Neuronal stem cell (in vitro differentiated cells): ENCODE data around the gene SPOCK1.

Experiments
- DNase-seq: peaks from one replicate; pipeline ENCODE4 v3.0.0-alpha.2; 2013; ENCODE audit warnings: low spot score
- H2AFZ ChIP-seq: one replicate; pipeline ENCODE4 v1.6.1; 2013; ENCODE audit warnings: mild to moderate bottlenecking, low read length, inconsistent platforms
- H2AK5ac ChIP-seq: 2 replicates; pipeline ENCODE4 v1.6.1; 2013; ENCODE audit warnings: low read depth, mild to moderate bottlenecking, inconsistent platforms, low read length, moderate library complexity, mixed read lengths
- H2BK120ac ChIP-seq: 2 replicates; pipeline ENCODE4 v1.6.1; 2013; ENCODE audit warnings: low read depth, mild to moderate bottlenecking, inconsistent platforms, low read length, moderate library complexity, mixed read lengths
- H2BK12ac ChIP-seq: one replicate; pipeline ENCODE4 v1.6.1; 2013; ENCODE audit warnings: low read length, inconsistent platforms
- H2BK15ac ChIP-seq: 2 replicates; pipeline ENCODE4 v1.6.1; 2013; ENCODE audit warnings: mild to moderate bottlenecking, low read length, inconsistent platforms, mixed read lengths
- H2BK5ac ChIP-seq: one replicate; pipeline ENCODE4 v1.6.1; 2013; ENCODE audit warnings: inconsistent platforms, mild to moderate bottlenecking, low read length, moderate library complexity
- H3K14ac ChIP-seq: one replicate; pipeline ENCODE4 v1.6.1; 2013; ENCODE audit warnings: low read length, inconsistent platforms
- H3K18ac ChIP-seq: 2 replicates; pipeline ENCODE4 v1.6.1; 2013; ENCODE audit warnings: low read length, inconsistent platforms
- H3K23ac ChIP-seq: 2 replicates; pipeline ENCODE4 v1.6.1; 2013; ENCODE audit warnings: low read depth, mild to moderate bottlenecking, mixed read lengths, low read length, inconsistent platforms; ENCODE audit not compliant: poor library complexity
- H3K27ac ChIP-seq: replicated peaks from 3 replicates; pipeline ENCODE4 v1.5.1; 2013; ENCODE audit warnings: low read length, inconsistent platforms
- H3K27me3 ChIP-seq, 3 experiments: 2 replicates each; pipeline ENCODE4 v1.6.1; 2013; ENCODE audit warnings: low read length in 3 of 3, mild to moderate bottlenecking in 2 of 3, inconsistent platforms in 1 of 3, low read depth in 1 of 3, mixed read lengths in 1 of 3, moderate library complexity in 1 of 3; ENCODE audit not compliant: control insufficient read depth in 3 of 3, insufficient read depth in 3 of 3
- H3K36me3 ChIP-seq, 2 donors: replicated peaks in 1 of 2; 2 replicates each; pipeline ENCODE4 v1.6.1; 2013; ENCODE audit warnings: low read length in 2 of 2; ENCODE audit not compliant: control insufficient read depth in 2 of 2, insufficient read depth in 2 of 2
- H3K4ac ChIP-seq: 2 replicates; pipeline ENCODE4 v1.6.1; 2013; ENCODE audit warnings: inconsistent platforms, mild to moderate bottlenecking, low read length, moderate library complexity
- H3K4me1 ChIP-seq, 2 donors: 1 replicate in 1 of 2; 2 replicates in 1 of 2; pipeline ENCODE4 v1.6.1; 2013; ENCODE audit warnings: low read length in 2 of 2, low read depth in 1 of 2; ENCODE audit not compliant: control insufficient read depth in 2 of 2, insufficient read depth in 1 of 2
- H3K4me2 ChIP-seq: one replicate; pipeline ENCODE4 v1.6.1; 2013; ENCODE audit warnings: mild to moderate bottlenecking, low read length, inconsistent platforms; ENCODE audit not compliant: insufficient read depth, poor library complexity, severe bottlenecking
- H3K4me3 ChIP-seq, 2 donors: 2 replicates each; pipeline ENCODE4 v1.5.1; 2013; ENCODE audit warnings: low read length in 2 of 2, mild to moderate bottlenecking in 2 of 2, inconsistent platforms in 1 of 2, moderate library complexity in 1 of 2
- H3K79me1 ChIP-seq: one replicate; pipeline ENCODE4 v1.6.1; 2013; ENCODE audit warnings: low read depth, mild to moderate bottlenecking, inconsistent platforms, low read length, moderate library complexity
- H3K9ac ChIP-seq: one replicate; pipeline ENCODE4 v1.6.1; 2013; ENCODE audit warnings: mild to moderate bottlenecking, low read depth, low read length, inconsistent platforms; ENCODE audit not compliant: poor library complexity
- H3K9me3 ChIP-seq, 2 donors: replicated peaks in 1 of 2; 2 replicates each; pipeline versions ENCODE3 to v1.6.1; 2013; ENCODE audit warnings: low read length in 2 of 2, mild to moderate bottlenecking in 2 of 2, inconsistent platforms in 1 of 2, low read depth in 1 of 2, mixed read lengths in 1 of 2, moderate library complexity in 1 of 2; ENCODE audit not compliant: control insufficient read depth in 2 of 2, insufficient read depth in 1 of 2
- H4K8ac ChIP-seq: one replicate; pipeline ENCODE4 v1.6.1; 2013; ENCODE audit warnings: low read depth, mild to moderate bottlenecking, inconsistent platforms, low read length, moderate library complexity
- H4K91ac ChIP-seq: one replicate; pipeline ENCODE4 v1.6.1; 2013; ENCODE audit warnings: low read length, low read depth, mild to moderate bottlenecking, inconsistent platforms; ENCODE audit not compliant: poor library complexity
- WGBS, 2 donors: extraction: QIAGEN DNeasy Blood & Tissue Kit; methylation state at CpG; one replicate each; pipeline ENCODE4 v1.1.7; 2013; ENCODE audit warnings: missing lambda C conversion rate in 2 of 2, mixed read lengths in 1 of 2; ENCODE audit not compliant: insufficient read length in 2 of 2, insufficient replicate concordance in 1 of 2; ENCODE audit errors: extremely low coverage in 2 of 2; 5-methylcytosine and 5-hydroxymethylcytosine counted together

SPOCK1 gene

DNA sequence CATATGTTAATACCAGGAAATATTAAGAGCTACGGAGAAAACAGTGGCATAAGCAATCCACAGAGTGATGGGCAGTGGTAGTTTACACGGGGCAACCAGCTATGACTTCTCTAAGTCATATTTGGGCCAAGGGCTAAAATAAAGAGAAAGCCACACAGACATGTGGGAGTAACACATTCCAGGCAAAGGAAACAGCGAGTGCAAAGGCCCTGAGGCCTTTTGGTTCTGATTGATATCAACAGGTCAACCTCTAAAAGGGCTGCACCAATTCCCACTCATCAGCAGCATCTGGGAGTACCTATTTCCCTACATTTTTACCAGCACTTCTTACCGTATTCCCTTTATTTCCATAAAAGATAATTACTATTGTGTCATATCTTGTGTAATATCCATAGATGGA lies 173.4 kb downstream of the SPOCK1 start:
- Histone ChIP-seq H2BK120ac (no peak overlapping the region), H2AFZ (no peak overlapping the region), H4K8ac (no peak overlapping the region), H3K27me3 (no peaks in the 10 kb centered on the region), H3K4ac (no peak overlapping the region), H2AK5ac (no peak overlapping the region), H2BK12ac (no peak overlapping the region), H2BK5ac (no peak overlapping the region), H3K4me1 (peaks cover 0 to 3% of the 10 kb centered on the region in 2 donors), H3K18ac (no peak overlapping the region), H3K14ac (no peak overlapping the region), H3K23ac (no peak overlapping the region), H3K79me1 (no peaks in the 10 kb centered on the region), H2BK15ac (no peak overlapping the region), H3K9me3 (peaks cover 0 to 5% of the 10 kb centered on the region in 2 donors), H3K36me3 (no peaks in the 10 kb centered on the region), H3K4me2 (no peak overlapping the region), H4K91ac (no peak overlapping the region), H3K4me3 (no peak overlapping the region), H3K9ac (no peak overlapping the region), H3K27ac (no peak overlapping the region)
- WGBS, 2 donors, result no CpG with 5 or more reads among the region's 4 CpGs
- no peak for DNase-seq

DNA sequence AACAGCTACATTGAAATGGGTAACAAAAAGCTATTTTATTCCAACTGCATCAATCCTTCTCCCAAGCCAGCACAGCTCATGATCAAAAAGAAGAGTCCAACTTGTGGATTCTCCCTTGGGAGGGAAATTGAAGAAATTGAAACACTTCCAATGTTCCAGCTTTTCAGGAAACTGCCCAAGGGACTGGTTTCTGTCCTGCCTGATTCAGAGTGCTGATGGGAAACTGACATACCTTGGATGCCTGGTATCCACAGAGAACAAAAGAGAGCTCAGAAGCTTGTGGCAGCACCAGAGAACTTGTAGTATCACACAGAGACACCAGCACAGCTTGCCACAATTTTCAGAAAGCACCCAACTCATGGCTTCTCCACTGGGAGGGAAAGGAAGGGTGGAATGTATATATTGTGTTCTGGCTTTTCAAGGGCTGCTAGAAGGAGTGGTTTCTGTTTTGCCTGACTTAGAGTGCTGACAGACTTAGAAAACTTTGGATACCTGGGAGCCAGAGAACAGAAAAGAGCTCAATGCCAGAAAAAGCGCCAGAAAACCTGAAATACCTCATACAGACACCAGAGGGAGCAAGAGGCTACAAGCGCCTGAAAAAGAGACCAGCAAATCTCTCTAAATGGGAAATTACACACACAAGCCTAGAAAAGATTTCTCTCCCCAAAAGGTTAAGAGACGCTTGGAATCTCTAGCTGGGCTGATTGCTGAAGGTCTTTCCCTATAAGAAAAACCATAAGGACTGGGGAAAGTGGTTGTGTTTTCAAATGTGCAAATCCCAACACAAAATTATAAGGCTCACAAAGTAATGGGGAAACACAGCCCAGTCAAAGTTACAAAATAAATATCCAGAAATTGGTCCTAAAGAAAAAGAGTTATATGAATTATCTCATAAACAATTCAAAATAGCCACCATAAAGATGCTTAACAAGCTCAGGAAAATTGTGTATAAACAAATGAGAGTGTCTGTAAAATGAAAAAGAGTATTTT lies 178.8 kb downstream of the SPOCK1 start:
- peak; percentile 70 for DNase-seq
- no peak overlapping the region for H3K14ac ChIP-seq
- no peak overlapping the region for H3K18ac ChIP-seq
- no CpG with 5 or more reads among the region's 3 CpGs for WGBS, 2 donors
- no peak overlapping the region for H4K91ac ChIP-seq
- H3K9me3 ChIP-seq, result peaks cover 0 to 5% of the 10 kb centered on the region in 2 donors
- H3K4me3 ChIP-seq, result no peak overlapping the region
- H3K4ac ChIP-seq, result no peak overlapping the region
- H2BK120ac ChIP-seq, result no peak overlapping the region
- no peak overlapping the region for H3K4me2 ChIP-seq
- peak overlapping the region; percentile 12 for H2AFZ ChIP-seq
- no peak overlapping the region for H3K23ac ChIP-seq
- no peaks in the 10 kb centered on the region for H3K36me3 ChIP-seq
- no peak overlapping the region for H2BK12ac ChIP-seq
- H2BK5ac ChIP-seq, result no peak overlapping the region
- peaks cover 1 to 5% of the 10 kb centered on the region in 2 donors for H3K4me1 ChIP-seq
- H2AK5ac ChIP-seq, result no peak overlapping the region
- H2BK15ac ChIP-seq, result no peak overlapping the region
- H3K79me1 ChIP-seq, result no peaks in the 10 kb centered on the region
- H3K9ac ChIP-seq, result no peak overlapping the region
- H3K27ac ChIP-seq, result peak overlapping the region; percentile 2
- H4K8ac ChIP-seq, result no peak overlapping the region
- H3K27me3 ChIP-seq, result no peaks in the 10 kb centered on the region

DNA sequence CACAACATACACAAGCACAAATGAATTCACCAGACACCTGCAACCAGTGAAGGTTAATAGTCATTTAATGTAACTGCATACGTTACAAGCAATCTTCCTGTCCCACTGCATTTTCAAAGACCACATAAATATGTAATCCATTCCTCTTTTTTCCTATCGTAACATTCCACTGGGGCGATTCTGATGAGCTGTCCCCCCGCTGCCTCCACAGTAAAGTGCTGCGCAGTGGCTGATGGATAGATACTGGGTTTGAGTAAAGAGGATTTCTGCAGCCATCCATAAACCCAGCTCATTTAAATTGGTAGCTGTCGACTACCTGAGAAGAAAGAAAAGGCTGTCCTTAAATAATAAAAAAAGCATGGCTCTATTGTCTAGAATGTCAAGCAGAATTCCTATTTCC lies 181.1 kb downstream of the SPOCK1 start:
- H3K9ac ChIP-seq, result no peak overlapping the region
- no peak overlapping the region for H2AK5ac ChIP-seq
- H3K14ac ChIP-seq, result no peak overlapping the region
- no peak overlapping the region for H3K4me2 ChIP-seq
- H4K8ac ChIP-seq, result no peak overlapping the region
- no CpG with 5 or more reads among the region's 6 CpGs for WGBS, 2 donors
- no peak overlapping the region for H3K4ac ChIP-seq
- H3K9me3 ChIP-seq, result peaks cover 0 to 5% of the 10 kb centered on the region in 2 donors
- H3K27ac ChIP-seq, result no peak overlapping the region
- no peak overlapping the region for H3K23ac ChIP-seq
- DNase-seq, result no peak
- no peak overlapping the region for H4K91ac ChIP-seq
- H3K36me3 ChIP-seq, result no peaks in the 10 kb centered on the region
- H3K4me3 ChIP-seq, result no peak overlapping the region
- H2BK5ac ChIP-seq, result no peak overlapping the region
- H3K79me1 ChIP-seq, result no peaks in the 10 kb centered on the region
- H2BK120ac ChIP-seq, result no peak overlapping the region
- H2BK15ac ChIP-seq, result no peak overlapping the region
- H3K4me1 ChIP-seq, result peaks cover 1 to 5% of the 10 kb centered on the region in 2 donors
- no peaks in the 10 kb centered on the region for H3K27me3 ChIP-seq
- no peak overlapping the region for H2BK12ac ChIP-seq
- no peak overlapping the region for H3K18ac ChIP-seq
- no peak overlapping the region for H2AFZ ChIP-seq

DNA sequence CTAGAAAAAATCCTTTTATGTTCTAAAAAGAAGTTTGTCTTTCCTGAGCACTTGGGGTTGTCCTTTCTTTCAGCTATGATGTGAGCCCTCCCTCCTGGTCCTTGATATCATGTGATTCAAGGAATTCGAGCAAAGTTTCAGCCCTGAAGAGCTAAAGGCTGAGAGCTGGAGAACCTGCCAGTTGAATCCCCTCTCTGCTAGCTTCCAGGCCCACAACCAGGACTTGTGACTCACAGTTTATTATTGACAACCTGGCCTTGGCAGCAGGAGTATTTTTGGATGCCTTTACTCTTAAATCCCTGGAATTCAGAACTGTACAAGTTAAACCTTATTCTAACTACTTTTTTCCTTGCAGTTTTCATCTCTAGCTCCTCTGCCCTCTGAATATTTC lies 182.8 kb downstream of the SPOCK1 start:
- no CpG with 5 or more reads among the region's 1 CpG for WGBS, 2 donors
- Histone ChIP-seq H2BK12ac (no peak overlapping the region), H4K8ac (no peak overlapping the region), H3K9ac (no peak overlapping the region), H3K14ac (no peak overlapping the region), H4K91ac (no peak overlapping the region), H3K4me2 (no peak overlapping the region), H3K27ac (no peak overlapping the region), H2AFZ (no peak overlapping the region), H2BK5ac (no peak overlapping the region), H2BK15ac (no peak overlapping the region), H3K79me1 (no peaks in the 10 kb centered on the region), H3K36me3 (no peaks in the 10 kb centered on the region), H3K4ac (no peak overlapping the region), H3K4me1 (peaks cover 3 to 5% of the 10 kb centered on the region in 2 donors), H2AK5ac (no peak overlapping the region), H3K27me3 (no peaks in the 10 kb centered on the region), H3K9me3 (no peaks in the 10 kb centered on the region), H2BK120ac (no peak overlapping the region), H3K18ac (no peak overlapping the region), H3K23ac (no peak overlapping the region), H3K4me3 (no peak overlapping the region)
- DNase-seq, result no peak
